Stimulated activated CD4-positive, alpha-beta T cell treated with anti-CD3 and anti-CD28 coated beads, Interleukin-4, amount 100 ng/mL, for 1 hour (primary cell): ENCODE data around the gene CP.

ENCODE experiments used
- DNase-seq: peaks from one replicate; pipeline ENCODE4 v3.0.0-alpha.2; 2020

The CP gene

DNA sequence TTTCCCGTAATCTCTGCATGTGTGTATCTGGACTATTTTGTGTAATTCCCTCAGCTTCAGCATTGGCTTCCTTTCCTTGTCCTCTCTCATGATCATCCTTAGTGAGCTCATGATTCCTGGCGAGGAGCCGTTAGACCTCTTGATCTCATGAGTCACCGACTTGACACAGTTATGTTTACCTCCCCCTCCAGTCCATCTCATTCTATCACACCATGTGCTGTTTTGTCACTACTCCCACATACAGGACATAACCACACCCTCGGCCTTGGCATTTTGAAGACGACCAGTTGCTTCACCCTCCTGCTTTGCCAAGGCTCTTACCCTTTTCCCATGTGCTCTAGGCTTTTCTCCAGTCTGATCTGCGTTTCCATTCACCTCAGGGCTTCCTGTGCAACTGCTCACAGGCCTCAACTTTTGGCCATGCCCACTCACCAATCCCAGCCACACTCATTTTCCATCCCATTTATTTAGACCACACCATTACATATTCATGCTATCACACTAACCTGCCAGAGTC lies 41.5 kb downstream of the CP start:
- no peak for DNase-seq

DNA sequence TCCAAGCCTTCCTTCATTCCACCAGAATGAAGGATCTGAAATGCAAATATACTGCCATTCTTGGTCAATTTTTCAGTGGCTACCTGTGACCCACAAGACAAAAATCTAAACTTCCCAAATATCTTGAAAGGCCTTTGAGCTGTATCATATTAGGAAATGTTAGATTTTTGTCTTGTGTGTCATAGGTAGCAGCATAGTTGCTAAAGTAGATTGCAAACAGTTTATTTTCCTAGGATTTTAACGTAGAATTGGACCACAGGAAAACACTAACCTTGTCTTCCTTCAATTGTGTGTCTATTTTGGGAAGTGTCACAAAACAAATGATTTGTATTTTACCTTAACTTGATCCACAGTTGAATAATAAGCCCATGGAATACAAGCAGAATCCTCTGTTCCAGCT lies 42.4 kb downstream of the CP start:
- DNase-seq, result no peak

DNA sequence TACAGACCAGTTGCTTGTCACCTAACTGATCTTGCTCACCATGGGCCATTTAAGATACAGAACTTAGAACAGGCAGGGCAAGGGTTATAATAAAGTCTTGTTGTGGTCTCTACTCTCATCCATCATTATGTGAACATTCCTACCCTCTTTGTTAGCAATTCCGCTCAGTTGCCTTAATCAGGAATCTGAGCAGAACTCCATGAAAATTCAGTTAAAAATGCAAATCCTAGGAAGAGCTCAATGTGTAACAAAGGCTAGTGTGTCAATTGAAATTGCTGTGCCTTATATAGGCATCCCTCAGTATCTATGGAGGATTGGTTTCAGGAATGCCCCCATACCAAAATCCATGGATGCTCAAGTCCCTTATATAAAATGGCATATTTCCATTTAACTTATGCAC lies 44.5 kb downstream of the CP start:
- DNase-seq, result no peak

DNA sequence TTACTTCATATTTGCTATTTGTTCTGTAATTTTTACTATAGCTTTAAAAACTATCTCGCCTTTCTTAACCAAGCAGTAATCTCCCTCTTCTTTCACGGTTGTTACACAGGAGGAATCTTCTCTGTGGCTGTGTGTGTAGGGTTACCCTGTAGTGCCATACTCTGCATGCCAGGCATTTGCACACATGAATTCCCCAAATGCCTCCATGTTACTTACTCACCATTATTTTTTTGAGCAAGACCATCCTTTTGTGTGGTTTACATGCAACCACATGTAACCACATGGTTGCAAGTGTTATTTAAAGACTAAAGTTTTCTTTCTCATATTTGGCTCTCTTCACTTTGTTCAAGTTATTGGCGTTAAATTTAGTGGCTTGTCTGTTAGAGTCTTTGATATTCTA lies 46.7 kb downstream of the CP start:
- no peak for DNase-seq

DNA sequence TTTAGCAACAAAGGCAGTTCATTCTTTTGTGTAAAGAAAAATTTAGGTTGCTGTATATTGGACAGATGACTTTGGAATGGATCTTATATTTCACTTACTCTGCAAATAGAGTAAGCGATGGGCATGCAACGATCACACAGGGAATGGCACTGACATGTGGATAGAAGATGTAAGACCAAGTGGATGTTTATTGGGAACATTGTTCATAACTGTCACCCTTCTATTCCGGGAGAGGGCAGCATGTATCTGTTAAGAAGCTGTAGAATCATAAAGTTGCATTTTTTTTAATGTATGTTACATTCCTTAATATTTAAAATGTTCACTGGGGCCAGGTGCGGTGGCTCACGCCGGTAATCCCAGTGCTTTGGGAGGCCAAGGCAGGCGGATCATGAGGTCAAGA lies 51.0 kb downstream of the CP start:
- no peak for DNase-seq

DNA sequence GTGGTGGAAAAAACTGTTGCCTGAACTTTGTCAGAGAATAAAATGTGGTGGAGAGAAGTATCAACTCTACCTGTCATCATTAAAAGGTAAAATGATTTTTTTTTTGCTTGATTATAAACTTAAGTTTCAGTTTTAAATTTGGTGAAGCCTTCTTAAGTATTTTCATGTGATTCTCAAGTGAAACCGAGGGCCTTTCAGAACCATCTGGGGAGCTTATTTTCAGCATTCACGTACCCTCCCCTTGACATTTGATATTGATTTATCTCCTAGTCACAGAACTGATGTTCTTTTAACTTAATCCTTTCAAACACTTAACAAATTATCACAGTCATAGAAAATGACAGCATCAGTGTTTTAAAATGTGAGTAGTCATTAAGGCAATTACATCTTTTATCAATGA lies 53.7 kb downstream of the CP start:
- no peak for DNase-seq

DNA sequence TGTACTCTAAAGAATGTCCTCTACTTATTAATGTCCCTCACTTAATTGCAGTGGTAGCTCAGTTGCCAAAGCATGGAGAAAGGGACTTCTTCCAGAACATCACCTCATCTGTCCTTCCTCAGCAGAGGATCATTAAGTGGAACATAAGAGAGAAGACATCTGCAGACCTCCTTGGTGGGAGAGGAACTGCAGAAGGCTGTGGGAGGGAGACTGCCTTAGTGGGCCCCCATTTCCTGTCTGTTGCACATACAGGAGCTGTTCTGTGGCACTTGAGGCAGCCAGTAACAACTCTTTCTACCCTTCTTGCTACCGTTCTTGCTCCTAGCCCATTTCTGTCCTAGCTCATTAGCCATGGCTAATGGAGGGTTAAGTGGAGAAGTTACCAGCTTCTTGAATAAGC lies 58.6 kb downstream of the CP start:
- DNase-seq, result no peak

DNA sequence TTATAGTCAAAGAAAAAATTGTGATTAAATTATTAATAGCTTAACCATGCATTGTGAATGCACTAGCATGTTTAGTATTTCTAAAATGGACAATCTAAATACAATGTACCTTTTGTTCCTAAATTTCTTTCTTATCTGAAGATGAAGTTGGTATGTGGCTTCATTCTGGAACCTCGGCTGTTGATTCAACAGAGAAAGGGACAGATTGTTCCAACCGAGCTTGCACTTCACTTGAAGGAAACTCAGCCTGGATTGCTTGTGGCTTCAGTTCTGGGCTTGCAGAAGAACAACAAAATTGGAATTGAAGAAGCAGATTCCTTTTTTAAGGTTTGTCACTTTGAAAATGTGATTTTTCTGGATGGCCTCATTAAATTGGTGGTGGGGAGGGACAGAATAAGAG lies 59.6 kb downstream of the CP start:
- DNase-seq, result no peak

DNA sequence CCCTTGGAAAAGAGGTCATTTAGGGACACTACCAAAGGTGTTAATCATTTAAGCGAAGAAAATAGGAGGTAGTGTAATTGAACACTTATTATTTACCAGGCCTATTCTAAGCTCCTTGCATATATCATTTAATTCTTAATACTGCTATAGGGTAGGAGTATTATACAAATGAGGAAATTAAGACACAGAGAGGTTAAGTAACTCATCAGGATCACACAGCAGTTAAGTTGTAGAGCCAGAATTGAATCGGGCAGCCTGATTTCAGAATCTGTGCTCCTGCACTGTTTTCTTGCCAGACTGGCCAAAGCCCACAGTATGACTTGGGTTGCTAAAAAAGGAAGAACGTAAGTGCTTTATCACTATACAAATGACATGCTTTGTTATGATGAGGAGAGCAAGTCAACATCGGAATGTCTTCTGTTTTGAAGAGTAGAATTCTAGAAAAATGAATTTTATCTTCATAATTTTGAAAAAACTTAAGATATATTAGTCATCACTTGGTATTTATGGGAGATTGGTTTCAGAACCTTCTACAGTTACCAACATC lies 60.8 kb downstream of the CP start:
- no peak for DNase-seq

DNA sequence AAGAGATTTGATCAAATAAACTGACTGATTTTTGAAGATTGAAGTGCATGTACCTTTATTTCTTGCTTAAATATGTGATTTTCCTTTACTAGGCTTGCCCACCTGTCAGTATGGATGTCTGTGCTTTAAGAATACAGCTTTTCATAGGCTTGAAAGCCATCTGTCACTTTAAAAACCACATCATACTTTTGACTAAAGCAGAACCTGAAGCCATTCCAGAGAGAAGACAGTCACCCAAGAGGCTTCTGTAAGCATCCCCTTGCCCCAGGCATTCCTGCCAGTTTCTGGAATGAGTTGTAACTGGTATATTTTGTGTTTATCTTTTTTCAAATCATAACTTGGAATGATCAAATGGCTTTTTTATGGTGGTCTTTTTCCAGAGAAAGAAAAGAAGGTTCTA lies 68.2 kb downstream of the CP start:
- no peak for DNase-seq

DNA sequence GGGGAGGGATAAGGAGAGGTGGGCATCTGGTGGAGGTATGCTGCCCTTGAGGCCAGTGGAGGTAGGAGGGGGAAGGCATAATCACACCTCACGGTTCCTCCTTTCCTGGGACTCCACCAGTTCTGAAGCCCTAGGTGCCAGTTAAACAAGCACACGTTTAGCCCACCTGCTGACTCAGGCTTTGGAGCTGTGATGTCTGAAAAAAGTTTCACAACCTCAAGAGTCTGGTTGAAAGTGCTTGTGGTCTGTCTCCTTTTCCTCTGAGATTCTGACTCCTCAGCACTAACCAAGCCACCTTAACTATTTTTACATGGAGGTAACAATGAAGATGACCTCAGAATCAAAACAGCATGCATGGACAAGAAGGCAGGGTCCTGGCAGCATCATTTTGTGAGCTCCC lies 69.2 kb downstream of the CP start:
- no peak for DNase-seq

DNA sequence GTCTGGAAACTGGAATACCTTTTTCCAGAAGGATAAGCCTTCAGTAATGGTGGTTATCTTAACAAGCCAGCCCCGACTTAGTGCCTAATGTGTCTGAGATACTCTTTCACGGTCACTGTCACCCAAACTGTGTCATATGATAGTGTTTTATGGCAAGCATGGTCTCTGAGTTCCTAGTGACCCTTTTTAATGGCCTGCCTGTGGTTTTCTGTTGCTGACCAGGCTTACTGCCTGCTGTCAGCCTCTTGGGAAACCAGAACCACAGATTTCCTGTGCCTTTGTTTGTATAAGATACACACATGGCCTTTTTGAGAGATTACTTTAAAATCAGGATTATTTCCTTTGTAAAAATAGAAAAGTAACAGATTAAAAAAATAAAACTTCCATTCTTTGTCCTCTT lies 69.8 kb downstream of the CP start:
- DNase-seq, result no peak

DNA sequence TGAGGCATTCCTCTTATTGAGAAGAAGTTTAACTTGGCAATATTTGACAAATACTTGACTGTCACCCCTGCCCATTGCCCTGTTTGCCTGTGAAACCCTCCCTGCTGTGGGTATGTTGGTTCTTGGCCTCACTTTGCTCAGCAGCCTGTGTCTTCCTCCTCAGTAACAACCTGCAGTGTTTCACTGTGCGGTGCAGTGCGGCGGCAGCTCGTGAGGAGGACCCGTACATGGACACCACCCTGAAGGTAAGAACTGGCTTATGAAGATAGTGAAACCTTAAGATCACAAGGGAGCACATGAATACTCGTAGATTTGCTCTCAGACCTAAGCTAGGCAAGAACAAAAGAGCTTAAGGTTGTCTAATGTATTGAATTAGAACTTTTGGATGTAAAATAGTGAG lies 71.2 kb downstream of the CP start:
- no peak for DNase-seq

DNA sequence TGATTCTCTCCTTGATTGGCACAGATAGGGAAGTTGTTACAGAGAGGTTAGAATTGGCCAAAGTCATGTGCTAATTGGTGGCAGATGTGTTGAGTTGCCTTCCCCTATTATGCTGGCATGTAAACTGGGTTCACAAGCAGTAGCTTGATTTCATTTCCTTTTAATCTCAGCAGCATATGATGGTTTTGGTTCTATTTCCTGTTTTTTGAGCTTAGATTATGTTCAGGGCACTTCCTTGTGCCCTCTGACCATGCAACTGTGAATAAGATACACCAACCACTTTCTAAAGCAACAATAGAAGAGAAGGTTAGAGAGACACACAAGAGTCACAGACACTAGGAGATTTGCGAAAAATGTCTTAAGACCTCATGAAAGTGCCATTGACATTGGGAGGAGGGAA lies 75.7 kb downstream of the CP start:
- DNase-seq, result no peak

DNA sequence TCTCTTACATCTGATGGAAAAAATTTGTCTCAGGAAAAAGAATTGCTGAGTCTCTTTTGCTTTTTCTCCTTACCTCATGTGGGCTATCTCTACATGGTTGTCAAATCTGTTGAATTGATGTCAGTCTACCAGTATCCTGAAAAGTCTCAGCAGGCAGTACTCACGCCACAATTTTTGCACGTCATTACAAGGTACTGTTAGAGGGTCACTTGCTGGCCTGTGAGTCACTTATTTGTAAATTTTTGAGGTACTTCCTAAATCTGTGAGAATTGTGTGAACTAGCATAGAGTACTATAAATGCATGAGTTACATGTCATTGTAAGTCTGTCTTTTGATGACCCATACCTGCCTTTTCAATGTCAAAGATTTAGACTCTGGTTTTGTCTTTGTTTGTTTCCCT lies 76.3 kb downstream of the CP start:
- DNase-seq, result no peak

DNA sequence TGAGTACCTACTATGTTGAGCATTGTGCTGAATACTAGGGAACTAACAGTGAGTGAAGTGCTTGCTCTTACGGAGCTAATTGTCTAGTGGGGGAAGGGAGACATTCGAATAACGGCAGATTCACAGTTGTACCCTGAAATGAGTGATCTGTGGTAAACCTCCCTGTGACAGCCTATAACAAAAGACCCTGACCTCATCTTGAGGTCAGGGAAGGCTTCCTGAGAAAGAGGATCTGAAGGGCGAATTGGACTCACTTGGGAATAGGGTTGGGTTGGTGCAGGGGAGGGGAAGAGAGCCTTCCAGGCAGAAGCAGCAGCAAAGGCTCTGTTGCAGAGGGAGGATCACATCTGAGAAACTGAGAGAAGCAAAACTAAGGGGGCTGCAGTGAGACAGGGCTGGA lies 78.9 kb downstream of the CP start:
- DNase-seq, result no peak

DNA sequence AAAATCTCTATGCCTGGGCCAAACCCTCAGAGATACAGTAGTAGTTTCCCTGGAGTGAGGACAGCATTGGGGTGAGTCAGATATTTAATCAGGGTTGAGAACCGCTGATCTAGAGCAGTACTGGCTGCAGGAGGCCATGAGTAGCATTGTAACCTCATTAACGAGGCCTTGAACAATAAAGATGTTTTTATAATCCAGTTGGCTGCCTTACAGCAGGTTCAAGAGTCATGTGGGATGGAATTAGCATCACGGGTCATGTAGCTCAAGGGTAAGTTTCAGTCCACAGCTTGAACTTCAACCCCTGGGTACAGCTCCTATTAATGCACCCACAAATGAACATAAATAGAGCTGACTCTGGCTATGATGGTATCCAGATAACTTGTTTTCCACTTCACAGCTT lies 87.1 kb downstream of the CP start:
- no peak for DNase-seq

DNA sequence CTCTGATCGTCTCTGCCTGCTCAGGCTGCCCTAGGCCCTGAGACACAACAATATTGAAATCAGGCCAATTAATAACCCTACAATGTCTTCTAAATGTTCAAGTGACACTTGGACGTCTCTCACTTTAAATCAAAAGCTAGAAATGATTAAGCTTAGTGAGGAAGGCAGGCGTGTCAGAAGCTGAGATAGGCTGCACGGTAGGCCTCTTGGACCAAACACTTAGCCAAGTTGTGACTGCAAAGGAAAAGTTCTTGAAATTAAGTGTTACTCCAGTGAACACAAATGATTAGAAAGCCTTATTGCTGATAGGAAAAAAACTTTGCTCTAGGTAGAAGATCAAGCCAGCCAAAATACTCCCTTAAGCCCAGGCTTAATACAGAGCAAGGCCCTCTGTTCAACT lies 90.0 kb downstream of the CP start:
- no peak for DNase-seq

DNA sequence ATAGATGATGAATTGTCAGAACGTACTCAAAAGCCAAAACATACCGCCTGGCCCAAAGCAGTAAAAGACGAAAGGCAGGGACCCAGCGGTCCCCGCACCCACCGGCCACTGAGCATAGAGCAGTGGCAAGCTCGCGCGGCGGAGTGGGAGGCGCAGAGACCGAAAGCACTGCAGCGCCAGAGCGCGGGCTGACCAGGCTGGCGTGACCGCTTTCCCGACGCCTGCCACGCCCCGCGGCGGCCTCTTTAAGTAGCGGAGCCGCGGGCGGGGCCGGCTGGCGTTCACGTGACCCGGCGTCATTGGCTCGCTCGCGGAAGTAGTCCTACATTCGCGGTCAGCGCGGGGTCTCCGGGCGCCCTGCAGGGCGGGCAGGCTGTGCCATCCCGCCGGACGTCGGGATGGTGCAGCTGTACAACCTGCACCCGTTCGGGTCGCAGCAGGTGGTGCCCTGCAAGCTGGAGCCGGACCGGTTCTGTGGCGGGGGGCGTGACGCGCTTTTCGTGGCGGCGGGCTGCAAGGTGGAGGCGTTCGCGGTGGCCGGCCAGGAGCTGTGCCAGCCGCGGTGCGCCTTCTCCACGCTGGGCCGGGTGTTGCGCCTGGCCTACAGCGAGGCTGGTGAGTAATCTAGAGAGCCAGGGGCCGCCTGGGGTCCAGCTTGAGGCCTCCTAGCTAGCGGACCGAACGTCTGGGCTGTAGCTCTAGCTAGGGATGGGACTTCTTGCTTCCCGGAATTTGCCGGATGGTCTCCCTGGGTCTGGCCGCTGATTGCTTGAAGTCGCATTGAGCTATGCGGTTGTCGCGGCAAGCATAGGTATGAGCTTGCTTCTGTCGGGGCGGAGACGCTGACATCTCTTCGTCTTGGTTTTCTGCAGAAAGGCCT lies 92.1 kb downstream of the CP start, which contains the start of gene HPS3:
Gene HPS3 (plus strand): TSS at position 313 of the 880 bp plus-strand sequence. CDS start 86 bp downstream, at position 399.
- DNase-seq, result peak; percentile 80

DNA sequence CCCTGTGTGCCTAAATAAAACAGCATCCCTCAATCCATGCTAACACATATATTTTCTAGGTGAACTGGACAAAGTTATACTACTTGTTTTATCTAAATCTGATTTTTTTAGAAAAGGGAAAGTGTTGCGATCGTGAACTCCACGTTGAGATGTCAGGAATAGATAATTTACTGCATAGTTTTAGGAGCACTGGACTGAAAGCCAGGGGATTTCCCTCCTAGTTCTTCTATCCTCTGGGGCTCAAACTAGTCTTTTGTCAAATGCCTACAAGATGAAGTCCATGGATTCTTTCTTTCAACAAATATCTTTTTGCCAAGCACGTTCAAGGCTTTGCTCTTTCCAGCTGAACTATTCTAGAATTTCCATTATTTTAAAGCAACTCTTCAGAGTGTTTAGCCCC lies 92.8 kb downstream of the CP start:
- DNase-seq, result no peak

DNA sequence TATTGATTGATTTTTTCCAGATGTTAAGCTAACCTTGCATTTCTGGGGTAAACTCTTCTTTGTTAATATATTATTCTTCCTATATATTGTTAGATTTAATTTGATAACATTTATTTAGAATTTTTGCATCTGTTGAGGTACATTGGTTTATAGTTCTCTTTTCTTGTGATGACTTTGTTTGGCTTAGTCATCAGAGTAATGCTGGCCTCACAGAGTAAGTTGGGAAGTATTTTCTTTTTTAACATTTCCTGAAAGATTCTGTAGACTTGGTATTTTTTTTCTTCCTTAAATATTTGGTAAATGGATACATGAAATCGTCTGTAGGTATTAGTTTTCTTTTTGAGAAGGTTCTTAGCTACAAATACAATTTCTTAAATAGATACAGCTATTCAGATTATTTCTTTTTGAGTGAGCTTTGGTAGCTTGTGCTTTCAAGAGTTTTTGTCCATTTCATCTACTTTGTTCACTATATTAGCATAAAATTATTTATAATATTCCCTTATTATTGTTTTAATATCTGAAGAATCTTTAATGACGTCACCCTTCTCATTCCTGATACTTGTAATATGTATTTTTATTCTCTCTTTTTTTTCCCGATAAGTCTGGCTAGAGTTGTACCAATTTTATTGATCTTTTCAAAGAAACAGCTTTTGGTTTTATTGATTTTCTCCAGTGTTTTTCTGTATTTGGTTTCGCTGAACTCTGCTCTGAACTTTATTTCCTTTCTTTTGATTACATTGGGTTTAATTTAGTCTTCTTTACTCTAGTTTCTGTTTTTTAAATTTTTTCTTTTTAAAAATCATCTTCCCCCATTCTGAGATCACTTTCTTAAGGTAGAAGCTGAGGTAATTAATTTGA lies 98.7 kb downstream of the CP start:
- DNase-seq, result no peak
